Measurements from ENCODE around the gene PTPRCAP. TPM values are rescaled to one million over a fixed set of nuclear protein-coding genes. Genes with fewer than 3 reads are reported as not detected.

Gene PTPRCAP
- polyA plus RNA-seq, 1 donor from 2014 or later: 3.4 TPM

- TF ChIP-seq RAD21 (conservative IDR thresholded peaks at IDR 0.05) (no peak), POLR2AphosphoS5 (IDR thresholded peaks at IDR 0.05) (peak; percentile 69), TAF1 (IDR thresholded peaks at IDR 0.05; ENCODE audit: low read depth) (peak; percentile 40)
- Histone ChIP-seq H3F3A (ENCODE audit: insufficient read depth, low read length, poor library complexity, severe bottlenecking) (no peaks in the 10 kb centered on the region), H3K27me3 (ENCODE audit: insufficient read depth, low read depth, low read length) (no peaks in the 10 kb centered on the region), H3K36me3 (ENCODE audit: insufficient read depth, low read length) (no peaks in the 10 kb centered on the region), H3K9ac (ENCODE audit: low read length) (peak overlapping the region; percentile 75), H3K9me3 (ENCODE audit: low read length) (no peaks in the 10 kb centered on the region), H2AFZ (ENCODE audit: low read depth, low read length) (peak overlapping the region; percentile 65), H3K9me2 (ENCODE audit: insufficient read depth, low read length) (no peaks in the 10 kb centered on the region), H3K79me2 (replicated peaks; ENCODE audit: insufficient read depth, low read length) (no peaks in the 10 kb centered on the region), H3K4me2 (ENCODE audit: low read length) (no peak overlapping the region), H3K4me3 (ENCODE audit: low read length) (peak overlapping the region; percentile 71), H4K20me1 (ENCODE audit: insufficient read depth) (no peaks in the 10 kb centered on the region), H3K27ac (ENCODE audit: low read length) (peak overlapping the region; percentile 56)
These were observed 27.1 kb upstream of the PTPRCAP start for GRCh38 chr11:67464411-67465188.

- Histone ChIP-seq H3F3A (ENCODE audit: insufficient read depth, low read length, poor library complexity, severe bottlenecking) (no peaks in the 10 kb centered on the region), H4K20me1 (ENCODE audit: insufficient read depth) (no peaks in the 10 kb centered on the region), H3K79me2 (replicated peaks; ENCODE audit: insufficient read depth, low read length) (no peaks in the 10 kb centered on the region), H3K9me3 (ENCODE audit: low read length) (no peaks in the 10 kb centered on the region), H3K27me3 (ENCODE audit: insufficient read depth, low read depth, low read length) (no peaks in the 10 kb centered on the region), H2AFZ (ENCODE audit: low read depth, low read length) (no peak overlapping the region), H3K9ac (ENCODE audit: low read length) (no peak overlapping the region), H3K4me2 (ENCODE audit: low read length) (no peak overlapping the region), H3K36me3 (ENCODE audit: insufficient read depth, low read length) (no peaks in the 10 kb centered on the region), H3K4me3 (ENCODE audit: low read length) (peak overlapping the region; percentile 71), H3K9me2 (ENCODE audit: insufficient read depth, low read length) (no peaks in the 10 kb centered on the region), H3K27ac (ENCODE audit: low read length) (no peak overlapping the region)
- TF ChIP-seq TAF1 (IDR thresholded peaks at IDR 0.05; ENCODE audit: low read depth) (no peak), EP300 (conservative IDR thresholded peaks at IDR 0.05; ENCODE audit: poor library complexity, severe bottlenecking) (no peak), MXI1 (conservative IDR thresholded peaks at IDR 0.05; ENCODE audit: poor library complexity, severe bottlenecking) (no peak), SMC3 (conservative IDR thresholded peaks at IDR 0.05; ENCODE audit: poor library complexity) (no peak), CTCF (IDR thresholded peaks at IDR 0.05; ENCODE audit: poor library complexity, severe bottlenecking) (no peak), REST (IDR thresholded peaks at IDR 0.05; ENCODE audit: borderline replicate concordance) (no peak), RAD21 (conservative IDR thresholded peaks at IDR 0.05) (no peak), POLR2AphosphoS5 (IDR thresholded peaks at IDR 0.05) (no peak), EZH2 (IDR thresholded peaks at IDR 0.05; ENCODE audit: borderline replicate concordance, insufficient read depth, low read length, poor library complexity, severe bottlenecking) (no peak)
These were observed 26.4 kb upstream of the PTPRCAP start for GRCh38 chr11:67463680-67464410.

All from neural cell (in vitro differentiated cells).